Measurements from ENCODE around the gene GPX4. TPM values are rescaled to one million over a fixed set of nuclear protein-coding genes. Genes with fewer than 3 reads are reported as not detected.
A peak's percentile ranks its signal among the peaks of the same experiment; 100 is the strongest.

GPX4 gene
- total and polyA plus RNA-seq, 2 of the 13 experiments (the other 11 are each of a cell fraction or from before 2014, with no cell fraction given): 535 to 613 TPM

- in situ Hi-C loops (cut with HindIII; ENCODE audit: extremely low pct_ligation_motif_present, low pct_unique_long_range_greater_than_20kb): no loop called here
- Histone ChIP-seq H3K79me2 (ENCODE audit: insufficient read depth, low read length) (peaks cover 11% of the 10 kb centered on the region), H3K27me3 (ENCODE audit: control insufficient read depth in 1 of 2, insufficient read depth in 2 of 2, low read length in 2 of 2) (no peaks in the 10 kb centered on the region), H3K9ac (ENCODE audit: insufficient read depth, low read depth, low read length) (no peak overlapping the region), H3K4me1 (ENCODE audit: insufficient read depth, low read length) (peaks cover 52% of the 10 kb centered on the region), H2AFZ (ENCODE audit: low read length) (no peak overlapping the region), H4K20me1 (ENCODE audit: insufficient read depth, low read length) (peaks cover 15% of the 10 kb centered on the region; the same call in 1 of the 2 replicates), H3K36me3 (replicated peaks in 1 of 2; ENCODE audit: control insufficient read depth in 1 of 2, insufficient read depth in 2 of 2, low read length in 2 of 2) (peaks cover 10 to 20% of the 10 kb centered on the region in 2 experiments; a peak in 4 of 5 replicates), H3K9me3 (ENCODE audit: low read length) (no peaks in the 10 kb centered on the region), H3K27ac (ENCODE audit: extremely low read length, insufficient read depth, low read length) (no peak overlapping the region), H3K4me3 (replicated peaks in 1 of 3; ENCODE audit: insufficient read depth in 1 of 3, low read depth in 2 of 3, low read length in 3 of 3) (peak overlapping the region in 2 of 3 experiments; percentile 89 to 92; a peak in 2 of 6 replicates), H3K4me2 (ENCODE audit: low read depth, low read length) (peak overlapping the region; percentile 85)
- no TSS peak for BruUV-seq (replicated peaks)
- WGBS (ENCODE audit: low lambda C conversion rate): 94% methylated on average over 10 of the region's 32 CpGs
- ChIA-PET POLR2A (no interaction called here), CTCF (ENCODE audit: low intra/inter-chr PET ratio, low total read pairs) (no interaction called here)
- no peak for FAIRE-seq
- TF ChIP-seq ZNF331 (CRISPR knock-in tag; IDR thresholded peaks at IDR 0.05) (no peak), ARNT (IDR thresholded peaks at IDR 0.05) (no peak), RBFOX2 (IDR thresholded peaks at IDR 0.05; ENCODE audit: low read depth, low read length) (peak; percentile 18), HNRNPLL (IDR thresholded peaks at IDR 0.05; ENCODE audit: low read depth, low read length, poor library complexity, severe bottlenecking) (peak; percentile 2), KMT2B (CRISPR knock-in tag; IDR thresholded peaks at IDR 0.05) (no peak), ONECUT2 (CRISPR knock-in tag; IDR thresholded peaks at IDR 0.05) (no peak), NR0B2 (CRISPR knock-in tag; IDR thresholded peaks at IDR 0.05) (0 out of 2 replicates have a peak, but pooled peaks have one; percentile 20), AKAP8 (CRISPR knock-in tag; IDR thresholded peaks at IDR 0.05) (peak; percentile 12; the same call in 1 of the 2 replicates), POLR2G (IDR thresholded peaks at IDR 0.05; ENCODE audit: low read depth, low read length) (0 out of 2 replicates have a peak, but pooled peaks have one; percentile 28), TMF1 (CRISPR knock-in tag; IDR thresholded peaks at IDR 0.05; ENCODE audit: low read depth) (0 out of 2 replicates have a peak, but pooled peaks have one; percentile 27), THAP8 (CRISPR knock-in tag; IDR thresholded peaks at IDR 0.05; ENCODE audit: borderline replicate concordance) (no peak), AGO2 (optimal IDR thresholded peaks at IDR 0.05; ENCODE audit: low read depth, low read length) (peak; percentile 41), POLR2A (IDR thresholded peaks at IDR 0.05; ENCODE audit: insufficient read depth in 1 of 2, low read depth in 2 of 2, low read length in 2 of 2) (peak; percentile 21 to 51; a peak in 2 of 4 replicates)
- TF ChIP-seq, protein P1, sequence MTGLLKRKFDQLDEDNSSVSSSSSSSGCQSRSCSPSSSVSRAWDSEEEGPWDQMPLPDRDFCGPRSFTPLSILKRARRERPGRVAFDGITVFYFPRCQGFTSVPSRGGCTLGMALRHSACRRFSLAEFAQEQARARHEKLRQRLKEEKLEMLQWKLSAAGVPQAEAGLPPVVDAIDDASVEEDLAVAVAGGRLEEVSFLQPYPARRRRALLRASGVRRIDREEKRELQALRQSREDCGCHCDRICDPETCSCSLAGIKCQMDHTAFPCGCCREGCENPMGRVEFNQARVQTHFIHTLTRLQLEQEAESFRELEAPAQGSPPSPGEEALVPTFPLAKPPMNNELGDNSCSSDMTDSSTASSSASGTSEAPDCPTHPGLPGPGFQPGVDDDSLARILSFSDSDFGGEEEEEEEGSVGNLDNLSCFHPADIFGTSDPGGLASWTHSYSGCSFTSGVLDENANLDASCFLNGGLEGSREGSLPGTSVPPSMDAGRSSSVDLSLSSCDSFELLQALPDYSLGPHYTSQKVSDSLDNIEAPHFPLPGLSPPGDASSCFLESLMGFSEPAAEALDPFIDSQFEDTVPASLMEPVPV (CRISPR knock-in tag; IDR thresholded peaks at IDR 0.05): peak; percentile 34; the same call in 1 of the 2 replicates
- TF ChIP-seq, protein P2, sequence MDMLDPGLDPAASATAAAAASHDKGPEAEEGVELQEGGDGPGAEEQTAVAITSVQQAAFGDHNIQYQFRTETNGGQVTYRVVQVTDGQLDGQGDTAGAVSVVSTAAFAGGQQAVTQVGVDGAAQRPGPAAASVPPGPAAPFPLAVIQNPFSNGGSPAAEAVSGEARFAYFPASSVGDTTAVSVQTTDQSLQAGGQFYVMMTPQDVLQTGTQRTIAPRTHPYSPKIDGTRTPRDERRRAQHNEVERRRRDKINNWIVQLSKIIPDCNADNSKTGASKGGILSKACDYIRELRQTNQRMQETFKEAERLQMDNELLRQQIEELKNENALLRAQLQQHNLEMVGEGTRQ (IDR thresholded peaks at IDR 0.05; ENCODE audit: low read depth, low read length): no peak
- TF ChIP-seq, protein P2 (CRISPR knock-in tag; IDR thresholded peaks at IDR 0.05; ENCODE audit: borderline replicate concordance): no peak
- no peak for DNase-seq (ENCODE audit: low spot score)
- intact Hi-C loops (cut with micrococcal nuclease; ENCODE audit: unreplicated experiment): loop anchor here (10.0 kb wide), 1 partner anchor 51 kb away; no protein-coding TSS in a partner anchor
- ATAC-seq: no peak
Observed at GRCh38 chr19:1105873-1106840, 2.4 kb downstream of the GPX4 start.
